PC-3 (cell line): ENCODE data around the gene SPATC1L. TPM values are rescaled to one million over a fixed set of nuclear protein-coding genes. Genes with fewer than 3 reads are reported as not detected.
A peak's percentile ranks its signal among the peaks of the same experiment; 100 is the strongest.

Source experiments
- ATAC-seq: fragments of 200-7000 bp; cut with Tn5 transposase; 2 replicates; pipeline ENCODE4 v1.9.1; 2020; ENCODE audit warnings: mild to moderate bottlenecking, moderate library complexity
- BruUV-seq: library from RNA; stranded (reverse); fragments of 400-500 nt; replicated peaks from 2 replicates; lab custom pipeline; 2021; lab: Mats Ljungman, UMichigan
- CTCF ChIA-PET: fragments of 300-600 bp; sonication (Branson Sonifier 250); formaldehyde crosslinking; loops from one replicate; lab custom pipeline; 2022; ENCODE audit warnings: antibody characterized with exemption; lab: Charles Lee
- POLR2A ChIA-PET: fragments of 300-600 bp; sonication (Branson Sonifier 250); formaldehyde crosslinking; loops from one replicate; lab custom pipeline; 2022; ENCODE audit warnings: antibody characterized with exemption; ENCODE audit not compliant: unreplicated experiment; lab: Charles Lee
- DNase-seq: peaks from one replicate; pipeline ENCODE4 v3.0.0-alpha.2; 2015
- H2AFZ ChIP-seq: fragments of 300-600 bp; sonication (generic); 2 replicates; pipeline ENCODE4 v1.6.0; 2016; ENCODE audit warnings: antibody characterized with exemption, low read length
- H3F3A ChIP-seq: fragments of 300-600 bp; sonication (generic); one replicate; pipeline ENCODE4 v1.6.0; 2017; ENCODE audit warnings: antibody characterized with exemption, low read length, control low read depth, mild to moderate bottlenecking; ENCODE audit not compliant: unreplicated experiment
- H3K27ac ChIP-seq: fragments of 300-600 bp; sonication (generic); 2 replicates; pipeline ENCODE4 v1.5.1; 2016; ENCODE audit warnings: mild to moderate bottlenecking, low read length
- H3K27me3 ChIP-seq: fragments of 300-600 bp; sonication (generic); 2 replicates; pipeline ENCODE4 v1.6.1; 2016; ENCODE audit warnings: low read length, mixed read lengths
- H3K36me3 ChIP-seq: fragments of 300-600 bp; sonication (generic); 2 replicates; pipeline ENCODE4 v1.6.1; 2016; ENCODE audit warnings: low read depth, mixed run types, low read length, mixed read lengths
- H3K4me1 ChIP-seq: fragments of 300-600 bp; sonication (generic); 2 replicates; pipeline ENCODE4 v1.5.1; 2016; ENCODE audit warnings: low read length; ENCODE audit not compliant: insufficient read depth
- H3K4me2 ChIP-seq: fragments of 300-600 bp; sonication (generic); 2 replicates; pipeline ENCODE4 v1.6.0; 2016; ENCODE audit warnings: low read length
- H3K4me3 ChIP-seq: fragments of 300-600 bp; sonication (generic); 2 replicates; pipeline ENCODE4 v1.5.1; 2016; ENCODE audit warnings: mild to moderate bottlenecking, low read length, mixed read lengths
- H3K79me2 ChIP-seq: fragments of 300-600 bp; sonication (generic); 2 replicates; pipeline ENCODE4 v1.6.1; 2017; ENCODE audit warnings: low read length, mixed read lengths
- H3K9ac ChIP-seq: fragments of 300-600 bp; sonication (generic); 2 replicates; pipeline ENCODE4 v1.6.0; 2016; ENCODE audit warnings: mild to moderate bottlenecking, low read length
- H3K9me2 ChIP-seq: fragments of 300-600 bp; sonication (generic); replicated peaks from 2 replicates; pipeline ENCODE4 v1.6.1; 2016; ENCODE audit warnings: mixed run types, low read length, mixed read lengths
- H3K9me3 ChIP-seq: fragments of 300-600 bp; sonication (generic); 2 replicates; pipeline ENCODE4 v1.6.1; 2016; ENCODE audit warnings: low read length, mixed read lengths
- H4K20me1 ChIP-seq: fragments of 300-600 bp; sonication (generic); 2 replicates; pipeline ENCODE4 v1.6.1; 2016; ENCODE audit warnings: low read length, mixed read lengths
- CTCF ChIP-seq: fragments of 300-600 bp; sonication (generic); conservative IDR thresholded peaks from 2 replicates; pipeline ENCODE4 v1.5.1; 2017; ENCODE audit warnings: antibody characterized with exemption, low read depth, mild to moderate bottlenecking, low read length
- EZH2 ChIP-seq: fragments of 300-600 bp; sonication (generic); IDR thresholded peaks from one replicate; pipeline ENCODE4 v1.6.1; 2017; ENCODE audit warnings: antibody characterized with exemption, mild to moderate bottlenecking, low read length; ENCODE audit not compliant: unreplicated experiment
- EZH2phosphoT487 ChIP-seq: fragments of 300-600 bp; sonication (generic); IDR thresholded peaks from 2 replicates; pipeline ENCODE4 v1.6.1; 2018; ENCODE audit warnings: mild to moderate bottlenecking, antibody characterized with exemption, low read length, borderline replicate concordance
- intact Hi-C: fragments of 100-400 bp; cut with micrococcal nuclease; formaldehyde crosslinking; loops from 2 replicates; pipeline ENCODE4 v1.9.0; 2023
- total RNA-seq: library from RNA; depleted of rRNA; stranded (reverse); fragments of >200 nt; gene quantifications from 2 replicates; pipeline ENCODE4 v1.2.3, GENCODE V29; 2014

SPATC1L gene
- total RNA-seq, 1 experiment from 2014 or later = 41.7 TPM

DNA sequence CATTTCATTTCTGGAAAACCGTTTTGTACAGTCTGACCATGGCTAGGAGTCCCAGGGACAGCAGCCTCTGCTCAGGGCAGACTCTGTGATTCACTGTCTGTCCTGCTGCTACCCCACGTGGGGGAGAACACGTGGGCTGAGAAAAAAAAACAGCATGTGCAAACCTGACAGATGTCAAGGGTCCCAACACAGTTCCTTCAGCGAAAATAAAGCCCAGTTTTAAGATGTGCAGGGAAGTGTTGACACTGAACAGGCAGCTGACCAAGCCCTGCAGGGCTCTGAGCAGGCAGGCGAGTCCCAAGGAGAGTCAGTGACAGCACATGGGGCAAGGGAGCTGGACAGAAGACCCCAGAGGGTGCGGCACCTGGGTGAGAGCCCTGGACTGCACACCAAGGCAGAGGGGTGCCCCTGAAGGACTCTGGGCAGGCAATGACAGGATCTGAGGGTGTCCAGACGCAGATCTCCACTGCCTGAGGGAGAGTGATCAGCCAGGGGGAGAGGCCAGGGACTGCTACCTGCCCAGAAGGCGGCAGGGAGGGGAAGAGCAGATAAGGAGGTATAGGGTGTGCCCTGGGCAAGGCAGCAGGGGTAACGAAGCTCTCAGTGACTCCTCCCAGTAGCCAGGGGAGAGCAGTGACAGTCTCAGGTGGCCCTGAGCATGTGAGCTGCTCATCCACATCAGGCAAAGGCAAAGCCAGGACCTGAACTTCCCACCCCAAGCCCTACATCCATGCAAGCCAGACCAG lies 5.1 kb upstream of the SPATC1L start:
- DNase-seq (no peak), ATAC-seq (0 out of 2 replicates have a peak, but pooled peaks have one; percentile 3)
- H3K9me2 ChIP-seq = no peaks in the 10 kb centered on the region
- no peaks in the 10 kb centered on the region for H4K20me1 ChIP-seq
- peak overlapping the region; percentile 74 for H3K4me2 ChIP-seq
- CTCF ChIA-PET = no interaction called here
- peak overlapping the region; percentile 37; the same call in 1 of the 2 replicates for H3K4me3 ChIP-seq
- no TSS peak for BruUV-seq
- H2AFZ ChIP-seq = no peak overlapping the region
- intact Hi-C loops = loop anchor here (2.0 kb wide), 1 partner anchor 43 kb away; no protein-coding TSS in a partner anchor
- peak overlapping the region; percentile 35 for H3K9ac ChIP-seq
- no peaks in the 10 kb centered on the region for H3K79me2 ChIP-seq
- H3F3A ChIP-seq = no peaks in the 10 kb centered on the region
- no peaks in the 10 kb centered on the region for H3K9me3 ChIP-seq
- peak overlapping the region; percentile 71 for H3K27ac ChIP-seq
- TF ChIP-seq EZH2phosphoT487 (no peak), CTCF (no peak), EZH2 (no peak)
- peaks cover 39% of the 10 kb centered on the region for H3K4me1 ChIP-seq
- POLR2A ChIA-PET = no interaction called here
- H3K36me3 ChIP-seq = peaks cover 4% of the 10 kb centered on the region; the same call in 1 of the 2 replicates
- H3K27me3 ChIP-seq = no peaks in the 10 kb centered on the region

GRCh38 chr21:46188226-46189212 lies 4.3 kb upstream of the SPATC1L start:
- Histone ChIP-seq H3K9me3 (no peaks in the 10 kb centered on the region), H3K27me3 (no peaks in the 10 kb centered on the region), H3K27ac (peak overlapping the region; percentile 71), H4K20me1 (no peaks in the 10 kb centered on the region), H3K79me2 (peaks cover 4% of the 10 kb centered on the region; the same call in 1 of the 2 replicates), H3K36me3 (no peaks in the 10 kb centered on the region), H3K9me2 (no peaks in the 10 kb centered on the region), H3K4me2 (peak overlapping the region; percentile 74), H2AFZ (peak overlapping the region; percentile 45), H3K4me3 (peak overlapping the region; percentile 37; the same call in 1 of the 2 replicates), H3K9ac (peak overlapping the region; percentile 35), H3F3A (no peaks in the 10 kb centered on the region), H3K4me1 (peaks cover 39% of the 10 kb centered on the region)
- ChIA-PET POLR2A (no interaction called here), CTCF (no interaction called here)
- intact Hi-C loops = loop anchor here (1.0 to 2.0 kb wide), 2 partner anchors 26 to 42 kb away; no protein-coding TSS in a partner anchor
- TF ChIP-seq EZH2phosphoT487 (no peak), CTCF (0 out of 2 replicates have a peak, but pooled peaks have one; percentile 21), EZH2 (no peak)
- DNase-seq = peak; percentile 83
- BruUV-seq = TSS peak; percentile 15
- peak; percentile 48 for ATAC-seq
